Spleen (tissue), 13 donors: ENCODE measurements around the gene LIPK. TPM values are rescaled to one million over a fixed set of nuclear protein-coding genes. Genes with fewer than 3 reads are reported as not detected.

Source experiments
- DNase-seq: peaks from one replicate; pipeline ENCODE4 v3.0.0-alpha.2; 2020
- H3K27ac ChIP-seq, 8 donors: fragments of 200-600 bp; sonication (generic) in 7 of 8; 1 replicate in 4 of 8; 2 replicates in 4 of 8; pipeline versions ENCODE4 v1.5.0 to v1.8.0; 2016 to 2021; ENCODE audit warnings: inconsistent platforms in 4 of 8, mild to moderate bottlenecking in 4 of 8, moderate library complexity in 1 of 8
- H3K27me3 ChIP-seq, 7 donors: fragments of 200-600 bp; sonication (generic) in 6 of 7; replicated peaks in 1 of 7; 1 replicate in 4 of 7; 2 replicates in 3 of 7; pipeline versions ENCODE4 v1.5.0 to v1.8.0; 2016 to 2021; ENCODE audit warnings: inconsistent platforms in 3 of 7, mild to moderate bottlenecking in 1 of 7
- H3K36me3 ChIP-seq, 6 donors: fragments of 200-600 bp; sonication (generic) in 5 of 6; 1 replicate in 4 of 6; 2 replicates in 2 of 6; pipeline versions ENCODE4 v1.5.0 to v1.8.0; 2016 to 2021; ENCODE audit warnings: inconsistent platforms in 2 of 6
- H3K4me1 ChIP-seq, 6 donors: fragments of 200-600 bp; sonication (generic) in 5 of 6; 1 replicate in 3 of 6; 2 replicates in 3 of 6; pipeline versions ENCODE4 v1.5.0 to v1.8.0; 2016 to 2021; ENCODE audit warnings: inconsistent platforms in 3 of 6
- H3K4me3 ChIP-seq, 8 donors: fragments of 200-600 bp; sonication (generic) in 7 of 8; 1 replicate in 4 of 8; 2 replicates in 4 of 8; pipeline versions ENCODE4 v1.5.0 to v1.8.0; 2016 to 2021; ENCODE audit warnings: inconsistent platforms in 4 of 8, mild to moderate bottlenecking in 4 of 8, moderate library complexity in 2 of 8
- H3K9me3 ChIP-seq, 8 donors: fragments of 200-600 bp; sonication (generic) in 7 of 8; 1 replicate in 4 of 8; 2 replicates in 4 of 8; pipeline versions ENCODE4 v1.5.0 to v1.8.0; 2016 to 2021; ENCODE audit warnings: inconsistent platforms in 4 of 8
- POLR2A ChIP-seq, 3 donors: fragments of 450-650 bp; IDR thresholded peaks; one replicate each; pipeline ENCODE4 v1.5.1; 2017; ENCODE audit warnings: antibody characterized with exemption in 3 of 3, mild to moderate bottlenecking in 1 of 3
- POLR2AphosphoS5 ChIP-seq, 3 donors: sonication (generic); formaldehyde crosslinking; IDR thresholded peaks; one replicate each; pipeline ENCODE4 v1.5.1; 2017; ENCODE audit warnings: antibody characterized with exemption in 3 of 3
- WGBS, 5 donors: extraction: QIAGEN DNeasy Blood & Tissue Kit in 3 of 5; methylation state at CpG; one replicate each; pipeline versions ENCODE4 v1.1.5 to v1.1.7; 2013 to 2018; 5-methylcytosine and 5-hydroxymethylcytosine counted together
- intact Hi-C: fragments of 100-400 bp; cut with DNase I; formaldehyde crosslinking; loops from one replicate; pipeline ENCODE4 v1.15.0; 2023; ENCODE audit warnings: low total_unique reads
- long read RNA-seq, 2 donors: transcript quantifications; one replicate each; lab custom pipeline, GENCODE V29; 2026
- polyA plus RNA-seq, 3 donors: library from polyadenylated mRNA; stranded (reverse); fragments of 200-250 nt; gene quantifications; one replicate each; pipeline ENCODE4 v1.2.1, GENCODE V29; 2013
- total RNA-seq, 7 donors: library from RNA; depleted of rRNA in 3 of 7; stranded (reverse); fragments of >200 nt in 3 of 7; fragmentation: NEBNext Ultra II Directional in 4 of 7; extraction: Animal tissue kit (Norgen Biotek cat#: 25700) in 4 of 7; gene quantifications; one replicate each; pipeline versions ENCODE4 v1.1.0 to v1.2.1, GENCODE V29; 2016 to 2021
- TF ChIP-seq, protein P1 (sequence below), 11 experiments: fragments of 200-600 bp in 7 of 11; fragments of 450-650 bp in 4 of 11; sonication (generic) in 4 of 11; IDR thresholded peaks in 8 of 11; conservative IDR thresholded peaks in 3 of 11; 1 replicate in 7 of 11; 2 replicates in 4 of 11; pipeline versions ENCODE4 v1.4.0 to v1.8.0; 2016 to 2021; ENCODE audit warnings: antibody characterized with exemption in 11 of 11, inconsistent platforms in 4 of 11, mild to moderate bottlenecking in 1 of 11
- donor health status: healthy with polysubstance abuse.
- donor health status: DM: no; HTN: no; CAD: no; lungs with moderate emphysema.
- donor health status: DM: no; HTN: no; CAD: no.
- donor health status: Bipolar disorder and iron deficiency.
- donor health status: healthy.
- donor health status: DM: no; HTN: no; CAD: no.
- donor health status: DM: yes; HTN: yes; CAD: no.

LIPK gene, protein sequence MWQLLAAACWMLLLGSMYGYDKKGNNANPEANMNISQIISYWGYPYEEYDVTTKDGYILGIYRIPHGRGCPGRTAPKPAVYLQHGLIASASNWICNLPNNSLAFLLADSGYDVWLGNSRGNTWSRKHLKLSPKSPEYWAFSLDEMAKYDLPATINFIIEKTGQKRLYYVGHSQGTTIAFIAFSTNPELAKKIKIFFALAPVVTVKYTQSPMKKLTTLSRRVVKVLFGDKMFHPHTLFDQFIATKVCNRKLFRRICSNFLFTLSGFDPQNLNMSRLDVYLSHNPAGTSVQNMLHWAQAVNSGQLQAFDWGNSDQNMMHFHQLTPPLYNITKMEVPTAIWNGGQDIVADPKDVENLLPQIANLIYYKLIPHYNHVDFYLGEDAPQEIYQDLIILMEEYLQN
- total RNA-seq (not detected), polyA plus RNA-seq (not detected)
- long read RNA-seq, donor 1, result 0 reads
- long read RNA-seq, donor 2, result 0 reads

DNA sequence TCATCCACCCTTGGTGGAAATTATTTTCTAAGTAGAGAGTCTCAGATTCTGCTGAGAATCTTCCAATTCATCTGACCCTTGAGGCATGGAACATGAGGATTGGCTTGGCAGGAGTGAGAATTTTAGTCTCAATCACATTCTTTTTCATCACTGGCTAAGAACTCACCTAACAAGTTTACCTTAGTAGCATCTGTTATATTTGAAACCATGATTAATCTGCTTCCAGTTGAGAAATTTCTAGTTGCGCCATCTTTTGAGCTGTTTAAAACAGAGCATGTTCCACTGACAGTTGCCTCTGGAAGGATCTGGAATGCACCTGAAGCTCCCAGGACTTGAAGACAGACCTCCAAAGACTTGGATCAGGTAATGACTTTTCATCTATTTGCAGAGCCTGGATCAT, at the start of gene LIPK:
LIPK (plus strand) TSS at position 292 of the 400 bp plus-strand sequence. CDS start 18,295 bp downstream, outside the sequence.
- no peaks in the 10 kb centered on the region for H3K27me3 ChIP-seq
- H3K27ac ChIP-seq, result no peak within 1 kb of the TSS
- no peak within 1 kb of the TSS for H3K4me3 ChIP-seq
- intact Hi-C loops, result no loop called here
- H3K9me3 ChIP-seq, result no peaks in the 10 kb centered on the region
- H3K36me3 ChIP-seq, result no peaks in the 10 kb centered on the region
- WGBS, 5 donors, result 92 to 100% (median 100%) methylated on average over 1 of the region's 1 CpG
- H3K4me1 ChIP-seq, result no peaks in the 10 kb centered on the region
- no peak for TF ChIP-seq POLR2A (IDR thresholded peaks at IDR 0.05)
- TF ChIP-seq, protein P1, sequence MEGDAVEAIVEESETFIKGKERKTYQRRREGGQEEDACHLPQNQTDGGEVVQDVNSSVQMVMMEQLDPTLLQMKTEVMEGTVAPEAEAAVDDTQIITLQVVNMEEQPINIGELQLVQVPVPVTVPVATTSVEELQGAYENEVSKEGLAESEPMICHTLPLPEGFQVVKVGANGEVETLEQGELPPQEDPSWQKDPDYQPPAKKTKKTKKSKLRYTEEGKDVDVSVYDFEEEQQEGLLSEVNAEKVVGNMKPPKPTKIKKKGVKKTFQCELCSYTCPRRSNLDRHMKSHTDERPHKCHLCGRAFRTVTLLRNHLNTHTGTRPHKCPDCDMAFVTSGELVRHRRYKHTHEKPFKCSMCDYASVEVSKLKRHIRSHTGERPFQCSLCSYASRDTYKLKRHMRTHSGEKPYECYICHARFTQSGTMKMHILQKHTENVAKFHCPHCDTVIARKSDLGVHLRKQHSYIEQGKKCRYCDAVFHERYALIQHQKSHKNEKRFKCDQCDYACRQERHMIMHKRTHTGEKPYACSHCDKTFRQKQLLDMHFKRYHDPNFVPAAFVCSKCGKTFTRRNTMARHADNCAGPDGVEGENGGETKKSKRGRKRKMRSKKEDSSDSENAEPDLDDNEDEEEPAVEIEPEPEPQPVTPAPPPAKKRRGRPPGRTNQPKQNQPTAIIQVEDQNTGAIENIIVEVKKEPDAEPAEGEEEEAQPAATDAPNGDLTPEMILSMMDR (IDR thresholded peaks at IDR 0.05 in 8 of 11, conservative IDR thresholded peaks at IDR 0.05 in 3 of 11), result no peak
- no peak for TF ChIP-seq POLR2AphosphoS5 (IDR thresholded peaks at IDR 0.05)
- DNase-seq, result no peak

DNA sequence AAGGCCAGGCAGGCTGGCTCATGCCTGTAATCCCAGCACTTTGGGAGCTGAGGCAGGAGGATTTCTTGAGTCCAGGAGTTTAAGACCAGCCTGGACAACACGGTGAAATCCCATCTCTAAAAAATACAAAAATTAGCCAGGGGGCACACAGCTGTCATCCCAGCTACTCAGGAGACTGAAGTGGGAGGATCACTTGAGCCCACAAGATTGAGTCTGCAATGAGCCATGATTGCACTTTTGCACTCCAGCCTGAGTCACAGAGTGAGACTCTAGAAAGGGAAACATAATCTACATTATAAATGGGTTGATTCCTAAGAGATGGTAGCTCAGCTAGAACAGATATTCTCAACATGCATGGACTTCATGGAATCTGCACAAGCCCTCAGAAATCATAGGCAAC, 48.1 kb upstream of the LIPK start:
- H3K27me3 ChIP-seq, result no peaks in the 10 kb centered on the region
- H3K4me3 ChIP-seq, result no peak overlapping the region
- H3K9me3 ChIP-seq, result no peaks in the 10 kb centered on the region
- TF ChIP-seq, protein P1 (IDR thresholded peaks at IDR 0.05 in 8 of 11, conservative IDR thresholded peaks at IDR 0.05 in 3 of 11), result no peak
- TF ChIP-seq POLR2AphosphoS5 (IDR thresholded peaks at IDR 0.05) (no peak), POLR2A (IDR thresholded peaks at IDR 0.05) (no peak)
- H3K27ac ChIP-seq, result no peak overlapping the region
- no peaks in the 10 kb centered on the region for H3K36me3 ChIP-seq
- no peak for DNase-seq
- intact Hi-C loops, result no loop called here
- no peaks in the 10 kb centered on the region for H3K4me1 ChIP-seq
- WGBS, 5 donors, result 79 to 100% (median 85%) methylated on average over 1 of the region's 1 CpG

DNA sequence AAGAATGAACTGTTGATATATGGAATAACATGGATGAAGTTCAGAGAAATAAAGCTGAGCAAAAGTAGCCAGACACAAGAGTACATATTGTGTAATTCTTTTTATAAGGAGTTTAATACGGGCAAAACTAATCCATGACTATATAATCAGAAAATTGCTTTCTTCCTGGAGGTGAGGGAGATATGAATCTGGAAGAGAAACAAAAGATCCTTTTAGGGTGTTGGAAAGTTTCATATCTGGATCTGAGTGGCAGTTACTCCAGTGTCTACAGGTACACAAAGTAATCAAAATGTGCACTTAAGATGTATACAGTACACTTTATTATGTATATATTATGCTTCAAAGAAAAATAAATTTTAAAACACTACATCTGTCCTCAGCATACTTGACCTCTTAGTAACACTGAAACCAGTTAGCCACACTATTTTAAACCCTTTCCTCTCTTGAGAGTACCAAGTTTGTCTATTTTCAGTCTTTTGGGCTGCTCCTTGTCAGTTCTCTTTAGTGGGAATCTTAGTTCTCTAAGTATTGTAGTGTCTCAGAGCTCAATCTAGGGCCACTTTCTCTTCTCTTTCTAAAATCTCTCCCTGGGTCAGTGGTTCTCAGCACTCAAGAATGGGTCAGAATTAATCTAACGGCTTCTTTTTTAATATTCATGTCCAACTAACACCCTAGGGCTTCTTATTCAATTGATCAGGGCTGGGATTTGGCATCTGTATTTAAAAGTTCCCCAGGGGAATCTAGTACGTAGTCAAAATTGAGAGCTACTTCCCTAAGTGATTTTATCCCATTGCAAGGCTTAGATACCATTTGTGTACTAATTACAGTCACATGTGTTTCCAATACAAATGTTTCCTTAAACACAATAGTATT, 46.1 kb upstream of the LIPK start:
- H3K27ac ChIP-seq, result no peak overlapping the region
- H3K4me1 ChIP-seq, result no peaks in the 10 kb centered on the region
- no peaks in the 10 kb centered on the region for H3K27me3 ChIP-seq
- no peak for DNase-seq
- no peaks in the 10 kb centered on the region for H3K36me3 ChIP-seq
- TF ChIP-seq POLR2A (IDR thresholded peaks at IDR 0.05) (no peak), POLR2AphosphoS5 (IDR thresholded peaks at IDR 0.05) (no peak)
- TF ChIP-seq, protein P1 (IDR thresholded peaks at IDR 0.05 in 8 of 11, conservative IDR thresholded peaks at IDR 0.05 in 3 of 11), result no peak
- no peak overlapping the region for H3K4me3 ChIP-seq
- H3K9me3 ChIP-seq, result peaks cover 0 to 4% (median 0%) of the 10 kb centered on the region in 8 donors
- intact Hi-C loops, result no loop called here
- 82 to 84% (median 83%) methylated on average over 3 of the region's 3 CpGs for WGBS, 5 donors

DNA sequence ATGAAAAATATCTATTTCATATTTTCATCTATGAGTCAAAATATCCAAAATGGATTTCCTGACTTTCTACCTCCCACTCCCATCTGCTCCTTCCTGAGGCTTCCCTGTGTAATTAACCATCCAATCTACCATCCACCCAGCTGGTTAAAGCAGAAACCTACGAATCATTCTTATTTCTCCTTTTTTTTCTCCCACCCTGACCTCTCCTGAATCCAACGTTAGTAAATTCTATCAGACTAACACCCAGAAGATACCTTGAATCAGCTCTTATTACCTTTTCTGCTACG, 45.5 kb upstream of the LIPK start:
- no peaks in the 10 kb centered on the region for H3K36me3 ChIP-seq
- H3K27me3 ChIP-seq, result no peaks in the 10 kb centered on the region
- WGBS, 5 donors, result 31 to 62% (median 55%) methylated on average over 2 to 3 of the region's 3 CpGs
- TF ChIP-seq POLR2A (IDR thresholded peaks at IDR 0.05) (no peak), POLR2AphosphoS5 (IDR thresholded peaks at IDR 0.05) (no peak)
- TF ChIP-seq, protein P1 (IDR thresholded peaks at IDR 0.05 in 8 of 11, conservative IDR thresholded peaks at IDR 0.05 in 3 of 11), result no peak
- DNase-seq, result no peak
- no peak overlapping the region for H3K4me3 ChIP-seq
- peaks cover 0 to 4% (median 0%) of the 10 kb centered on the region in 8 donors for H3K9me3 ChIP-seq
- intact Hi-C loops, result no loop called here
- H3K4me1 ChIP-seq, result no peaks in the 10 kb centered on the region
- H3K27ac ChIP-seq, result no peak overlapping the region
